Measurements from ENCODE around the gene MSI2.

GRCh38 chr17:57597531-57598453 lies 341.5 kb downstream of the MSI2 start:
- no peak for TF ChIP-seq EZH2 (IDR thresholded peaks at IDR 0.05; ENCODE audit: insufficient read depth, poor library complexity, severe bottlenecking)
- no peak for TF ChIP-seq EZH2phosphoT487 (IDR thresholded peaks at IDR 0.05; ENCODE audit: insufficient read depth, low read depth)

All from GM23248 (cell line).